DND-41 (cell line): ENCODE data around the gene MKLN1.

Source experiments
- ATAC-seq: fragments of 200-7000 bp; cut with Tn5 transposase; 3 replicates; pipeline ENCODE4 v1.9.1; 2021; ENCODE audit warnings: low read depth; ENCODE audit not compliant: insufficient read depth
- DNase-seq: peaks from one replicate; pipeline ENCODE4 v3.0.0-alpha.2; 2020
- H2AFZ ChIP-seq: 2 replicates; pipeline ENCODE4 v1.6.0; 2012; ENCODE audit warnings: low read depth, low read length
- H3K27ac ChIP-seq: 2 replicates; pipeline ENCODE4 v1.5.1; 2012; ENCODE audit warnings: low read length, inconsistent platforms
- H3K27me3 ChIP-seq: fragments of 200-600 bp; sonication (generic); 2 replicates; pipeline ENCODE4 v1.6.0; 2012; ENCODE audit warnings: low read length, mild to moderate bottlenecking, inconsistent platforms; ENCODE audit not compliant: insufficient read depth, poor library complexity
- H3K36me3 ChIP-seq: 2 replicates; pipeline ENCODE4 v1.5.1; 2012; ENCODE audit warnings: low read length, inconsistent platforms; ENCODE audit not compliant: insufficient read depth
- H3K4me1 ChIP-seq: 2 replicates; pipeline ENCODE4 v1.5.1; 2012; ENCODE audit warnings: mild to moderate bottlenecking, low read length; ENCODE audit not compliant: insufficient read depth
- H3K4me2 ChIP-seq: 2 replicates; pipeline ENCODE4 v1.6.0; 2012; ENCODE audit warnings: mild to moderate bottlenecking, moderate library complexity, low read length, inconsistent platforms; ENCODE audit not compliant: insufficient read depth
- H3K4me3 ChIP-seq, 2 experiments: fragments of 200-600 bp in 1 of 2; shearing (Covaris generic) in 1 of 2; 2 replicates each; pipeline ENCODE4 v1.5.1; 2012 to 2016; ENCODE audit warnings: inconsistent platforms in 2 of 2, low read length in 2 of 2, mild to moderate bottlenecking in 2 of 2, low read depth in 1 of 2, moderate library complexity in 1 of 2
- H3K79me2 ChIP-seq: 2 replicates; pipeline ENCODE4 v1.6.0; 2012; ENCODE audit warnings: low read length, inconsistent platforms; ENCODE audit not compliant: insufficient read depth
- H3K9ac ChIP-seq: 2 replicates; pipeline ENCODE4 v1.6.0; 2012; ENCODE audit warnings: low read depth, mild to moderate bottlenecking, inconsistent platforms, low read length, moderate library complexity
- H3K9me3 ChIP-seq: 2 replicates; pipeline ENCODE4 v1.5.1; 2012; ENCODE audit warnings: low read length, moderate library complexity, mild to moderate bottlenecking, inconsistent platforms; ENCODE audit not compliant: insufficient read depth, severe bottlenecking
- H4K20me1 ChIP-seq: 2 replicates; pipeline ENCODE4 v1.6.0; 2012; ENCODE audit warnings: low read length; ENCODE audit not compliant: insufficient read depth
- EZH2 ChIP-seq: IDR thresholded peaks from 3 replicates; pipeline ENCODE4 v1.6.1; 2012; ENCODE audit warnings: borderline replicate concordance, low read depth, mild to moderate bottlenecking, moderate library complexity, low read length, inconsistent platforms; ENCODE audit not compliant: severe bottlenecking
- TF ChIP-seq, protein P1 (sequence below): IDR thresholded peaks from 2 replicates; pipeline ENCODE4 v1.5.1; 2012; ENCODE audit warnings: borderline replicate concordance, low read length, moderate library complexity, mild to moderate bottlenecking; ENCODE audit not compliant: poor library complexity, severe bottlenecking; ENCODE audit errors: extremely low read depth

Gene MKLN1

DNA sequence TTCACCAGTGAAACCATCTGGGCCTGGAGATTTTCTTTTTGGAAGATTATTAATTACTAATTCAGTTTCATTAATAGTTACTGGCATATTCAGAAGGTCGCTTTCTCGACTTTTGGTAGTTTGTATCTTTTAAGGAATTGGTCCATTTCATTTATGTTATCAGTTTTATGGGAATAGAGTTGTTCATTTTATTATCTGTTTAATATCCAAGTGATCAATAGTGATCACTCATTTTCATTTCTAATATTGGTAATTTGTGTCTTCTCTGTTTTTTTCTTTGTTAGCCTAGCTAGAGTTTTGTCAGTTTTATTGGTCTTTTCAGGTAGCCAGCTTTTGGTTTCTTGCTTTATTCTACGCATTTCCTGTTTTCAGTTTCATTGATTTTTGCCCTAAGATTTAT, 31.0 kb downstream of the MKLN1 start:
- no peaks in the 10 kb centered on the region for H3K9me3 ChIP-seq
- no peak overlapping the region for H3K9ac ChIP-seq
- H3K4me1 ChIP-seq = peaks cover 30% of the 10 kb centered on the region
- ATAC-seq (no peak), DNase-seq (no peak)
- H3K79me2 ChIP-seq = peaks cover 100% of the 10 kb centered on the region
- no peaks in the 10 kb centered on the region for H3K27me3 ChIP-seq
- peaks cover 69% of the 10 kb centered on the region for H4K20me1 ChIP-seq
- no peak for TF ChIP-seq EZH2
- TF ChIP-seq, protein P1, sequence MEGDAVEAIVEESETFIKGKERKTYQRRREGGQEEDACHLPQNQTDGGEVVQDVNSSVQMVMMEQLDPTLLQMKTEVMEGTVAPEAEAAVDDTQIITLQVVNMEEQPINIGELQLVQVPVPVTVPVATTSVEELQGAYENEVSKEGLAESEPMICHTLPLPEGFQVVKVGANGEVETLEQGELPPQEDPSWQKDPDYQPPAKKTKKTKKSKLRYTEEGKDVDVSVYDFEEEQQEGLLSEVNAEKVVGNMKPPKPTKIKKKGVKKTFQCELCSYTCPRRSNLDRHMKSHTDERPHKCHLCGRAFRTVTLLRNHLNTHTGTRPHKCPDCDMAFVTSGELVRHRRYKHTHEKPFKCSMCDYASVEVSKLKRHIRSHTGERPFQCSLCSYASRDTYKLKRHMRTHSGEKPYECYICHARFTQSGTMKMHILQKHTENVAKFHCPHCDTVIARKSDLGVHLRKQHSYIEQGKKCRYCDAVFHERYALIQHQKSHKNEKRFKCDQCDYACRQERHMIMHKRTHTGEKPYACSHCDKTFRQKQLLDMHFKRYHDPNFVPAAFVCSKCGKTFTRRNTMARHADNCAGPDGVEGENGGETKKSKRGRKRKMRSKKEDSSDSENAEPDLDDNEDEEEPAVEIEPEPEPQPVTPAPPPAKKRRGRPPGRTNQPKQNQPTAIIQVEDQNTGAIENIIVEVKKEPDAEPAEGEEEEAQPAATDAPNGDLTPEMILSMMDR = no peak
- no peak overlapping the region for H3K4me2 ChIP-seq
- no peaks in the 10 kb centered on the region for H3K36me3 ChIP-seq
- no peak overlapping the region for H3K4me3 ChIP-seq
- no peak overlapping the region for H3K27ac ChIP-seq
- no peak overlapping the region for H2AFZ ChIP-seq

DNA sequence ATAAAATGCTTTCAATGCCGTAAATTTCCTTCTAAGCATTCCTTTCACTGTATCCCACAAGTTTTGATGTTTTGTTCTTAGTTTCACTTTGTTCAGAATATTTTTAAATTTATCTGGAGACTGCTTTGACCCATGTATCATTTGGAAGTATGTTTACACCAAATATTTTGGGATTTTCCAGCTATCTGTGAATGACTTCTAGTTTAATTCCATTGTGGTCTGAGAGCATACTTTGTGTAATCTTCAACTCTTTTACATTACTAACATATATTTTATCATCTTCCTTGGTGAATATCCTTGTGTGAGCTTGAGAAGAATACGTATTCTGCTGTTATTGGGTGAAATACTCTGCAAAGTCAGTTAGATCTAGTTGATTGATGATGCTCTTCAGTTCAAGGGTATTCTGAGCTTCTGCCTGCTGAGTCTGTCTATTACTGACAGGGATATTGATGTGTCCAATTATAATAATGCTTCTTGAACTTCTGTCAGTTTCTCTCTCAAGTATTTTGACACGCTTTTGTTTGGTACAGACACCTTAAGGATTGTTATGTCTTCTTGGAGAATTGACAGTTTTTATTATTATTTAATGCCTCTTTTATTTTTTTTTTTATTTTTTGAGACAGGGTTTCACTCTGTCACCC, 31.6 kb downstream of the MKLN1 start:
- Histone ChIP-seq H4K20me1 (peaks cover 74% of the 10 kb centered on the region), H3K27ac (no peak overlapping the region), H3K36me3 (no peaks in the 10 kb centered on the region), H3K9me3 (no peaks in the 10 kb centered on the region), H3K27me3 (no peaks in the 10 kb centered on the region), H2AFZ (no peak overlapping the region), H3K79me2 (peaks cover 100% of the 10 kb centered on the region), H3K4me2 (no peak overlapping the region), H3K4me3 (no peak overlapping the region), H3K9ac (no peak overlapping the region), H3K4me1 (peaks cover 30% of the 10 kb centered on the region)
- TF ChIP-seq EZH2 = no peak
- TF ChIP-seq, protein P1 = no peak
- DNase-seq (no peak), ATAC-seq (no peak)

DNA sequence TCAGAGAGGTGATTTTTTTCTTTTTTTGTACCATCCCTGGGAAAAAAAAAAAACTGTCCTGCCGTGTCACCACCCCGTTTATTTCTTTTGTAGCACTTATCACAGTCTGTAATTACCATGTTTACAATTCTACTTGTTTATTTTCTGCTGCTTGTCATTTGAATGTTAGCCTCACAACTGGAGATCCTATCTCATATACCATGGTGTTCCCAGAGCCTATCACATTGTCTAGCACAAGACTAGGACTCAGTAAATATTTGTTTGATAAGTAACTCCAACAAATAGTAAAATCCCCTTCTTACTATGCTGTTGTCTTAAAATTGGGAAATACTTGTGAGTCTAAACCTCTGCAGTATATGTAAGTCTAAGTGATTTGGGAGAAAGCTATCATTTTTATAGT, 36.0 kb downstream of the MKLN1 start:
- no peak for ATAC-seq
- Histone ChIP-seq H3K4me2 (no peak overlapping the region), H3K36me3 (no peaks in the 10 kb centered on the region), H2AFZ (no peak overlapping the region), H3K9me3 (no peaks in the 10 kb centered on the region), H3K4me3 (no peak overlapping the region), H3K27me3 (no peaks in the 10 kb centered on the region), H3K4me1 (peaks cover 32% of the 10 kb centered on the region), H3K79me2 (peaks cover 100% of the 10 kb centered on the region), H3K27ac (no peak overlapping the region), H3K9ac (no peak overlapping the region), H4K20me1 (peaks cover 87% of the 10 kb centered on the region)
- TF ChIP-seq, protein P1 = no peak
- no peak for TF ChIP-seq EZH2
- DNase-seq = no peak
